GM20431 (cell line): ENCODE results near the gene AKAP9.
"Not testable (repeated sequence)": the region's sequence is repeated elsewhere in the genome, so short reads cannot be mapped to it uniquely, and the experiment has no call there.

Experiments
- in situ Hi-C: fragments of 300-500 bp; cut with MseI, MboI; formaldehyde crosslinking; loops from one replicate; pipeline ENCODE4 v1.15.0; 2020; ENCODE audit warnings: low sequenced_read_pairs; ENCODE audit not compliant: unreplicated experiment

The AKAP9 gene

GRCh38 chr7:92052684-92053083 is 112.0 kb downstream of the AKAP9 start:
- in situ Hi-C loops, result no loop called here

GRCh38 chr7:92053312-92053711 is 112.7 kb downstream of the AKAP9 start:
- in situ Hi-C loops, result no loop called here

- in situ Hi-C loops, result no loop called here
These were observed 115.6 kb downstream of the AKAP9 start for GRCh38 chr7:92056286-92056685.

GRCh38 chr7:92057375-92057774 is 116.7 kb downstream of the AKAP9 start:
- in situ Hi-C loops, result no loop called here

GRCh38 chr7:92058040-92058439 is 117.4 kb downstream of the AKAP9 start:
- in situ Hi-C loops, result no loop called here

- in situ Hi-C loops, result no loop called here
These were observed 118.2 kb downstream of the AKAP9 start for GRCh38 chr7:92058899-92059298.

- in situ Hi-C loops, result no loop called here
These were observed 120.5 kb downstream of the AKAP9 start for GRCh38 chr7:92061154-92061553.

- in situ Hi-C loops, result no loop called here
These were observed 123.9 kb downstream of the AKAP9 start for GRCh38 chr7:92064438-92065029.

- in situ Hi-C loops, result no loop called here
These were observed 130.4 kb downstream of the AKAP9 start for GRCh38 chr7:92071032-92071431.

- in situ Hi-C loops, result no loop called here
These were observed 131.5 kb downstream of the AKAP9 start for GRCh38 chr7:92072121-92072520.

GRCh38 chr7:92072708-92073107 is 132.0 kb downstream of the AKAP9 start:
- in situ Hi-C loops, result no loop called here

GRCh38 chr7:92075455-92076158 is 134.9 kb downstream of the AKAP9 start:
- in situ Hi-C loops, result no loop called here

GRCh38 chr7:92076509-92076908 is 135.8 kb downstream of the AKAP9 start:
- in situ Hi-C loops, result no loop called here

GRCh38 chr7:92083922-92084321 is 143.3 kb downstream of the AKAP9 start:
- in situ Hi-C loops, result not testable (repeated sequence)

- in situ Hi-C loops, result no loop called here
These were observed 147.6 kb downstream of the AKAP9 start for GRCh38 chr7:92088266-92088665.

- in situ Hi-C loops, result no loop called here
These were observed 151.5 kb downstream of the AKAP9 start for GRCh38 chr7:92092210-92092609.

- in situ Hi-C loops, result no loop called here
These were observed 154.7 kb downstream of the AKAP9 start for GRCh38 chr7:92095380-92095779.

- in situ Hi-C loops, result no loop called here
These were observed 159.9 kb downstream of the AKAP9 start for GRCh38 chr7:92100534-92100933.

- in situ Hi-C loops, result not testable (repeated sequence)
These were observed 162.2 kb downstream of the AKAP9 start for GRCh38 chr7:92102862-92103261.

- in situ Hi-C loops, result no loop called here
These were observed 168.2 kb downstream of the AKAP9 start for GRCh38 chr7:92108821-92109220.

GRCh38 chr7:92110857-92111256 is 170.2 kb downstream of the AKAP9 start:
- in situ Hi-C loops, result no loop called here

GRCh38 chr7:92115821-92116220 is 175.2 kb downstream of the AKAP9 start:
- in situ Hi-C loops, result no loop called here
